GM23338 (cell line): ENCODE measurements around the gene APOBEC4. TPM values are rescaled to one million over a fixed set of nuclear protein-coding genes. Genes with fewer than 3 reads are reported as not detected.
"Not testable (repeated sequence)": the region's sequence is repeated elsewhere in the genome, so short reads cannot be mapped to it uniquely, and the experiment has no call there.

Experiments
- ATAC-seq: fragments of 200-7000 bp; cut with Tn5 transposase; 3 replicates; pipeline ENCODE4 v1.9.1; 2020
- DNase-seq: peaks from one replicate; pipeline ENCODE4 v3.0.0-alpha.2; 2015; ENCODE audit warnings: low spot score
- H2AFZ ChIP-seq: fragments of 200-600 bp; sonication (generic); 2 replicates; pipeline ENCODE4 v1.8.0; 2016; ENCODE audit warnings: antibody characterized with exemption, mild to moderate bottlenecking, moderate library complexity
- H3F3A ChIP-seq: fragments of 200-600 bp; sonication (generic); replicated peaks from 2 replicates; pipeline ENCODE4 v1.8.0; 2017; ENCODE audit warnings: antibody characterized with exemption, mixed run types, low read depth
- H3K27ac ChIP-seq: fragments of 200-600 bp; sonication (generic); 2 replicates; pipeline ENCODE4 v1.6.1; 2016; ENCODE audit warnings: low read depth
- H3K27me3 ChIP-seq: fragments of 200-600 bp; sonication (generic); 2 replicates; pipeline ENCODE4 v1.8.0; 2016; ENCODE audit warnings: mild to moderate bottlenecking, mixed run types, moderate library complexity; ENCODE audit not compliant: insufficient read depth
- H3K36me3 ChIP-seq: fragments of 200-600 bp; sonication (generic); 2 replicates; pipeline ENCODE4 v1.8.0; 2016; ENCODE audit warnings: mild to moderate bottlenecking; ENCODE audit not compliant: insufficient read depth
- H3K4me1 ChIP-seq: fragments of 200-600 bp; sonication (generic); 2 replicates; pipeline ENCODE4 v1.8.0; 2016; ENCODE audit warnings: mild to moderate bottlenecking, moderate library complexity; ENCODE audit not compliant: insufficient read depth
- H3K4me2 ChIP-seq: fragments of 200-600 bp; sonication (generic); 2 replicates; pipeline ENCODE4 v1.7.1; 2017; ENCODE audit warnings: mixed run types
- H3K4me3 ChIP-seq: fragments of 200-600 bp; sonication (generic); 2 replicates; pipeline ENCODE4 v1.6.1; 2016; ENCODE audit warnings: mixed run types
- H3K79me2 ChIP-seq: fragments of 200-600 bp; sonication (generic); replicated peaks from 2 replicates; pipeline ENCODE4 v1.8.0; 2017; ENCODE audit warnings: mild to moderate bottlenecking; ENCODE audit not compliant: insufficient read depth
- H3K9me2 ChIP-seq: fragments of 200-600 bp; sonication (generic); 2 replicates; pipeline ENCODE4 v1.8.0; 2017; ENCODE audit not compliant: insufficient read depth
- H4K20me1 ChIP-seq: fragments of 200-600 bp; sonication (generic); replicated peaks from 2 replicates; pipeline ENCODE4 v1.8.0; 2017; ENCODE audit warnings: mild to moderate bottlenecking; ENCODE audit not compliant: insufficient read depth
- H3K27ac Mint-ChIP-seq: 2 replicates; pipeline ENCODE4 v1.8.0; 2020; ENCODE audit warnings: inconsistent platforms, mild to moderate bottlenecking, moderate library complexity, mixed read lengths
- H3K27me3 Mint-ChIP-seq: 3 replicates; pipeline ENCODE4 v1.8.0; 2022; ENCODE audit warnings: low read depth, mild to moderate bottlenecking, moderate library complexity, mixed read lengths, inconsistent platforms; ENCODE audit not compliant: insufficient read depth, poor library complexity
- H3K36me3 Mint-ChIP-seq: 3 replicates; pipeline ENCODE4 v1.8.0; 2021; ENCODE audit warnings: low read depth, mild to moderate bottlenecking, inconsistent platforms, moderate library complexity, mixed read lengths
- H3K4me1 Mint-ChIP-seq: 3 replicates; pipeline ENCODE4 v1.8.0; 2020; ENCODE audit warnings: mild to moderate bottlenecking, inconsistent platforms, mixed read lengths
- H3K4me3 Mint-ChIP-seq: 3 replicates; pipeline ENCODE4 v1.8.0; 2021; ENCODE audit warnings: moderate library complexity, mild to moderate bottlenecking, inconsistent platforms, mixed read lengths
- H3K9me3 Mint-ChIP-seq: 3 replicates; pipeline ENCODE4 v1.8.0; 2020; ENCODE audit warnings: moderate library complexity, mild to moderate bottlenecking, inconsistent platforms, mixed read lengths
- CREB1 ChIP-seq: fragments of 250-450 bp; sonication (Bioruptor Pico); IDR thresholded peaks from 2 replicates; pipeline ENCODE4 v1.5.0; 2020; ENCODE audit warnings: low read depth, mild to moderate bottlenecking, moderate library complexity
- CTCF ChIP-seq, 2 experiments: fragments of 200-600 bp in 1 of 2; sonication (generic) in 1 of 2; conservative IDR thresholded peaks; 2 replicates each; pipeline versions ENCODE4 v1.5.1 to v1.6.1; 2016 to 2017; ENCODE audit warnings: antibody characterized with exemption in 2 of 2, low read depth in 2 of 2, mild to moderate bottlenecking in 2 of 2, moderate library complexity in 1 of 2
- EZH2 ChIP-seq: fragments of 200-600 bp; sonication (generic); IDR thresholded peaks from one replicate; pipeline ENCODE4 v1.8.0; 2017; ENCODE audit warnings: antibody characterized with exemption, mild to moderate bottlenecking, low read depth; ENCODE audit not compliant: unreplicated experiment
- EZH2phosphoT487 ChIP-seq: fragments of 200-600 bp; sonication (generic); IDR thresholded peaks from one replicate; pipeline ENCODE4 v1.8.1; 2018; ENCODE audit warnings: antibody characterized with exemption; ENCODE audit not compliant: unreplicated experiment
- JUNB ChIP-seq: IDR thresholded peaks from one replicate; pipeline ENCODE4 v1.6.1; 2016; ENCODE audit warnings: antibody characterized with exemption; ENCODE audit not compliant: unreplicated experiment
- NANOG ChIP-seq: IDR thresholded peaks from 2 replicates; pipeline ENCODE4 v1.6.1; 2016; ENCODE audit warnings: antibody characterized with exemption, borderline replicate concordance
- POLR2AphosphoS5 ChIP-seq: IDR thresholded peaks from 2 replicates; pipeline ENCODE4 v1.6.1; 2016; ENCODE audit warnings: antibody characterized with exemption, low read depth
- ZNF331 ChIP-seq: fragments of 250-450 bp; sonication (Bioruptor Pico); IDR thresholded peaks from 2 replicates; pipeline ENCODE4 v1.5.0; 2020; ENCODE audit warnings: low read depth, mild to moderate bottlenecking, moderate library complexity
- ZNF462 ChIP-seq: fragments of 250-450 bp; sonication (Bioruptor Pico); IDR thresholded peaks from 2 replicates; pipeline ENCODE4 v1.5.0; 2020; ENCODE audit warnings: mild to moderate bottlenecking, moderate library complexity
- polyA plus RNA-seq: library from polyadenylated mRNA; unstranded; fragments of >200 nt; fragmentation: Nextera tagmentation; extraction: Ambion mirVana; gene quantifications from 2 replicates; pipeline ENCODE4 v1.2.1, GENCODE V29; 2016
- total RNA-seq: library from RNA; depleted of rRNA; stranded (reverse); fragments of >200 nt; shearing (Covaris generic); gene quantifications from 2 replicates; pipeline ENCODE4 v1.2.3, GENCODE V29; 2014

APOBEC4 gene
- total and polyA plus RNA-seq, 2 experiments from 2014 or later: 0.10 TPM; not detected in 1

GRCh38 chr1:183679363-183679762 lies 26.2 kb upstream of the APOBEC4 start:
- not testable (repeated sequence) for H3K27ac Mint-ChIP-seq, H3K4me1 ChIP-seq

GRCh38 chr1:183678819-183679218 lies 25.7 kb upstream of the APOBEC4 start:
- ATAC-seq (no peak), DNase-seq (no peak)
- no peaks in the 10 kb centered on the region for H3K36me3 Mint-ChIP-seq
- H3K4me3 ChIP-seq: no peak overlapping the region
- H3F3A ChIP-seq: no peaks in the 10 kb centered on the region
- H4K20me1 ChIP-seq: no peaks in the 10 kb centered on the region
- peaks cover 2% of the 10 kb centered on the region; the same call in 1 of the 2 replicates for H3K4me1 ChIP-seq
- no peak overlapping the region for H3K4me2 ChIP-seq
- H3K27me3 ChIP-seq: no peaks in the 10 kb centered on the region
- H3K9me3 Mint-ChIP-seq: no peaks in the 10 kb centered on the region
- no peaks in the 10 kb centered on the region for H3K36me3 ChIP-seq
- no peaks in the 10 kb centered on the region for H3K4me1 Mint-ChIP-seq
- H3K27ac Mint-ChIP-seq: no peak overlapping the region
- TF ChIP-seq CTCF (conservative IDR thresholded peaks at IDR 0.05; ENCODE audit: low read depth in 2 of 2) (no peak), ZNF331 (CRISPR knock-in tag) (no peak), JUNB (no peak)
- no peaks in the 10 kb centered on the region for H3K9me2 ChIP-seq
- no peak overlapping the region for H3K4me3 Mint-ChIP-seq
- no peak overlapping the region for H2AFZ ChIP-seq
- H3K27ac ChIP-seq: no peak overlapping the region
- H3K27me3 Mint-ChIP-seq: no peaks in the 10 kb centered on the region
- no peaks in the 10 kb centered on the region for H3K79me2 ChIP-seq

More at GRCh38 chr1:183679363-183679762, 26.2 kb upstream of the APOBEC4 start:
- H3K9me3 Mint-ChIP-seq, H3K27ac ChIP-seq, H3K4me1 Mint-ChIP-seq, H3K4me3 Mint-ChIP-seq, H3F3A ChIP-seq, ATAC-seq, H3K9me2 ChIP-seq, H3K79me2 ChIP-seq, DNase-seq, H3K27me3 Mint-ChIP-seq, H4K20me1 ChIP-seq, H2AFZ ChIP-seq, H3K4me3 ChIP-seq, H3K36me3 Mint-ChIP-seq, H3K4me2 ChIP-seq, H3K27me3 ChIP-seq, H3K36me3 ChIP-seq: not testable (repeated sequence)

- Histone ChIP-seq H3F3A (no peaks in the 10 kb centered on the region), H3K4me2 (no peak overlapping the region), H3K4me3 (no peak overlapping the region), H2AFZ (no peak overlapping the region), H3K9me2 (no peaks in the 10 kb centered on the region), H3K4me1 (peaks cover 2% of the 10 kb centered on the region; the same call in 1 of the 2 replicates), H3K36me3 (no peaks in the 10 kb centered on the region), H4K20me1 (no peaks in the 10 kb centered on the region), H3K27ac (no peak overlapping the region), H3K79me2 (no peaks in the 10 kb centered on the region), H3K27me3 (no peaks in the 10 kb centered on the region)
- H3K27ac Mint-ChIP-seq: no peak overlapping the region
- peaks cover 3% of the 10 kb centered on the region; the same call in 1 of the 3 replicates for H3K9me3 Mint-ChIP-seq
- H3K36me3 Mint-ChIP-seq: no peaks in the 10 kb centered on the region
- no peaks in the 10 kb centered on the region for H3K4me1 Mint-ChIP-seq
- no peak for DNase-seq
- no peak for ATAC-seq
- peaks cover 1% of the 10 kb centered on the region for H3K27me3 Mint-ChIP-seq
- no peak overlapping the region for H3K4me3 Mint-ChIP-seq
- TF ChIP-seq EZH2phosphoT487: no peak
- TF ChIP-seq ZNF331 (CRISPR knock-in tag): no peak
- no peak for TF ChIP-seq EZH2
- TF ChIP-seq CREB1 (CRISPR knock-in tag): no peak
- no peak for TF ChIP-seq POLR2AphosphoS5
- no peak for TF ChIP-seq ZNF462 (CRISPR knock-in tag)
- no peak for TF ChIP-seq NANOG
Measured at GRCh38 chr1:183676586-183677189, 23.6 kb upstream of the APOBEC4 start.
